ENCODE measurements around the gene STK32C.
A peak's percentile ranks its signal among the peaks of the same experiment; 100 is the strongest.
"Not testable (repeated sequence)": the region's sequence is repeated elsewhere in the genome, so short reads cannot be mapped to it uniquely, and the experiment has no call there.

STK32C gene

DNA sequence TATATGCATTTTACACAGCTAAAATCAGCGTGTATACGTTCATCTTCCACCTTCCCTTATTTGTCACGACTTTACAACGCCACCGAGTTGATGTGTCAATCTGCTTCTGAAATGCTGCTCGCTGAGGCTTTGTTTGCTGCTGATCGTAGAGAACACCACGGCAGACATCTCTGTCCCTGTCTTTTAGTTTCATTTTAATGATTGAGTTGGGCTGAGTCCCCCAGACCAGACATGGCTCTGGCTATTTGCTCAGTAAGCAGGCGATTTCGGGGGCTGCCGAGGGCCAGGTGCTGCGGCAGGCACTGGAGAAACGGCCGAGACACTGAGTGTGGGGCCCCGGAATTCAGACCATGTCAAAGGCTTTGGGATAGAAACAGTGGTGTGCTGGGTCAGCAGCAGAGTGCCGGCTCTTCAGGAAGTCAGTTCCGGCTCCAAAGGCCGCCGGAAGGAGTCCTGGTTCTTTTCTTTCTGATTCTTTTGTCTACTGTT lies 29.2 kb upstream of the STK32C start:
- no peak for DNase-seq

DNA sequence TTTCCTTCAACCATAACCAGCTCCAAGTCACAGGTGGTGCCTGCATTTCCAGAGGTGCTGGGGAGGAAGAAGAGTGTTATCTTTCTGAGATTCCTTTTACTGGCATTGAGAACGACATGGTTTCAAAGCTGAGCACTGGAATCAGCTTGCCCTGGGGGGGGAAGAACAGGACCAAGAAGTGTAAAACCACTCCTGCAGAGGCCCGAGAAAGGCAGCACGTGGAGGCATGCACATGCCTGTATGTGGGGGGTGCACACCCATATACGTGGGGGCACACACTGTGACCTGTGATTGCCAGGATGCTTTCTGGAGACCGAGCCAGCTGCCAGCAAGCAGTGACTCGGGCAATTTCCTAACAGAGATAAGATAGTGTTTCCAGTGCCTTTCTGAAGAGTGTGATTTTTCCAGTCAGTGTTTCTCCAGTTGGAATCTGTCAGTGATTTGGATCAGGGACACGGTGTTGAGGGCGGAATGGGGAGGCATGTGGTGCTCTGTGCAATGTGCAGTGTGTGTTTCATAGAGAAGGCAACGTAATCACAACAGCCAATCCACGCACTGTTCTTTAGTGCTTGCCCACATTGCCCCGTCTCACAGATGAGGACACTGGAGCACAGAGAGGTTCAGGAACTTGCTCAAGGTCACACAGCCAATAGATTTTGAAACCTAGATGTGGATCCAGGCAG lies 28.5 kb upstream of the STK32C start:
- no peak for DNase-seq

GRCh38 chr10:132335189-132336063 lies 27.7 kb upstream of the STK32C start:
- no peak for DNase-seq

DNA sequence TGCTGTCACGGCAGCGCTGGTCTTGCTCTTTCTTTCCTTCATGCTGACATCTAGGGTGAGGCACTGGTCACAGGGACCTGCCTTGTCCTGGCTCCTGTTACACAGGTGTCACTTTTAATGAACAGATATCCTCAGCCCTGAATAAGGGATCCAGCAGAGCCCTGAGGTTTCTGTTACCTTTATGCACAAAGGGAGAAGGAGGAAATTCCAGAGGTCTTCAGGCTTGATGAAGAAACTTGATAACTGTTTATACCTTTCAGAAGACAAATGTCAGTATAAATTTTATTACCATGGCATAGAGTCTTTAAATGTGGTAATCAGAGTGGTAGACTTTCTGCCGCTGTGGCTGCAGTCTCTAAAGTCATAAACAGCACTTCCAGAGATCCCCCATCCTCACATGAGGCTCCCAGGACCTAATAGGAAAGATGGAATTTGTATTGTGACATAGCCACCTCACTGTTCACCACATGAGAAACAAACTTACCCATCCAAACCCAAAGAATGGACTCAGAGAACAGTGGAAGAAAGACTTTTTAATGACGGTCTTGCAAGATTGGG lies 27.0 kb upstream of the STK32C start:
- no peak for DNase-seq

GRCh38 chr10:132333386-132333785 lies 25.6 kb upstream of the STK32C start:
- DNase-seq = no peak

DNA sequence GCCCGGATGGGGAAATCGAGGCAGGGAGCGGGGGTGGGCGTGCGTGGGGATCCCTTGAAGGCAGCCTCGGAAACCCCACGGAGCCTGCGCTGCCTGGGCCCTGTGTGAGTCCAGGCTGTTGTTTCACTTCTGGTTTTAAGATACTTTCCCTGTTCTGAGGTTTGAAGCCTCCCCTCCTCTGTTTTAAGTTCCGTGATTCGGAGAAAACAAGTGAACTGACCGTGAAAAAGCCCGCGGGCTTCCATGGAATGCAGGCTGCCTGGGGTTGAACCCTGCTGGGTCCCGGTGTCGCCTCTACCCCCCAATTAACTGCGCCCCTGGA lies 24.6 kb upstream of the STK32C start:
- no peak for DNase-seq

DNA sequence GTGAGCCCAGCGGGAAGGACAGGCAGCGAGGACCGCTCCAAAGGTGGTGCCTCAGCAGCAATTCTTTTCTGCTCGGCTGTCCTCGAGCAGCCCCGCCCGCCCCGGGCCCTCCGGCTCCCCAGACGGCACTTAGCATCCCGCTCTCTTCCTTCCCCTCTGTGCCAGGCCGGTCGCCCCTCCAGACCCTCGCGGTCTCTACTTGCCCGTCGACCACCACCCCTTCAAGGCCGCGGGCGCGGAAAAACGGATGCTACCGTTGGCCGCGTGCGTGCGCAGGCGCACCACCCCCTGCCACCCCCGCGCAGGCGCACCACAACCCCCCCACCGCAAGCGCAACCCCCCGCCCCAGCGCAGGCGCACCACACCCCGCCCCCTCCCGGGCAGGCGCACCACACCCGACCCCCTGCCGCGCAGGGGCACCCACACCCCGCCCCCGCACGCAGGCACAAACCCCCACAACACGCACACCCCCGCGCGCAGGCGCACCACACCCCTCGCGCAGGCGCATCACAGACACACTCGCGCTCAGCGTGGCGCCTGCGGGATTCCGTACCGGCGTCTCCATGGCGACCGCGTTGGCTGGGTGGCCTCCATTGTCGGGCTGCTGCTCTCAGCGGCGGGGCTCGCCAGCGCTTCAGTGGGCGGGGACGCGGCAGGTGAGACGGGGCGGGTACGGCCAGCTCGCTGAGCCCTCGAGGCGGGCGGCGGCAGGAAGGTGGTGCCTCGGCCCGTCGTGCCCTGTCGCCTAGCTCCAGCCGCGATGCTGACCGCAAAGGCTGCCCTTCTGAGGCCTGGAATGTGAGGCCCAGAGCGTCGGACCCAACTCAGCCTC lies 24.1 kb upstream of the STK32C start, which contains the start of gene LRRC27:
TSS of gene LRRC27 (plus strand) at position 593 of the 832 bp plus-strand sequence. CDS start 1,332 bp downstream, outside the sequence.
- DNase-seq = peak; percentile 89

DNA sequence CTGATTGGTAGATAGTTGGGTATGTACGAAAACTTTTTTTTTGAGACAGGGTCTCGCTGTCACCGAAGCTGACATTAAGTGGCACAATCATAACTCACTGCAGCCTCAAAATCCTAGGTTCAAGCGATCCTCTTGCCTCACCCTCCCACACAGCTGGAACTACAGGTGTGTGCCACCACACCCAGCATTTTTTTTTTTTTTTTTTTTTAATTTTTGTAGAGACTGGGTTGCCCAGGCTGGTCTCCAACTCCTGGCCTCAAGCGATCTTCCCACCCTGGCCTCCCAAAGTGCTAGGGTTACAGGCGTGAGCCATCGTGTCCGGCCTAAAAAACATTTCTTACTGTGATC lies 22.7 kb upstream of the STK32C start:
- no peak for DNase-seq

GRCh38 chr10:132329565-132330485 lies 22.1 kb upstream of the STK32C start:
- no peak for DNase-seq

DNA sequence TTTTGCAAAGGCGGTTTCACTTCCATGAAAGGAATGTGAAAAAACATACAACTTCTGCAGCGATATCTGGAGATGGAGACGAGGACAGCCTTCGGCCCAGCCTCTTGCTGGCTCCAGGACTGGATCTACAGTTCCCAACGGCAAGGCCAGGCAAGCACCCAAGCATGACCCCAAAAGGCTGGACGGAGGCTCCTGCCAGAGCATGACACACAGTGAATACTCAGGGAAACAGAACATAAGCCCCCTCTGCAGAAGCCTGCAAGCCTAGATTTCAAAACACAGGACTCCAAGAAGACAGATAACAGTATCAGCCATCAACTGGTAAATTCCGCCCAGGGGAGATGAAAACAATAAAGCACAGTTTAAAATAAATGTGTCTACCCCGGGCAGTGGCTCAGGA lies 21.0 kb upstream of the STK32C start:
- DNase-seq = no peak

GRCh38 chr10:132328106-132328505 lies 20.4 kb upstream of the STK32C start:
- DNase-seq = no peak

DNA sequence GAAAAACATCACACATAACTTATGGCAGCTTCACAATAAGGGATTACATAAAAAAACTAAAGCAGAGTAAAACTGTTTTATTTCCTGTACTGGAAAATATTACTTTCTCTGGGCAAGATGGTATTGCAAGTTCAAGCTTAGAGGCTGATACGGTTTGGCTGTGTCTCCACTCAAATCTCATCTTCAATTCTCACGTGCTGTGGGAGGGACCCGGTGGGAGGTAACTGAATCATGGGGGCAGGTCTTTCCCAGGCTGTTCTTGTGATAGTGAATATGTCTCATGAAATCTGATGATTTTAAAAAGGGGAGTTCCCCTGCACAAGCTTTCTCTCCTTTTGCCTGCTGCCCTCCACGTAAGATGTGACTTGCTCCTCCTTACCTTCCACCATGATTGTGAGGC lies 19.2 kb upstream of the STK32C start:
- no peak for DNase-seq

- no peak for DNase-seq
These were observed 18.7 kb upstream of the STK32C start for GRCh38 chr10:132326344-132326889.

DNA sequence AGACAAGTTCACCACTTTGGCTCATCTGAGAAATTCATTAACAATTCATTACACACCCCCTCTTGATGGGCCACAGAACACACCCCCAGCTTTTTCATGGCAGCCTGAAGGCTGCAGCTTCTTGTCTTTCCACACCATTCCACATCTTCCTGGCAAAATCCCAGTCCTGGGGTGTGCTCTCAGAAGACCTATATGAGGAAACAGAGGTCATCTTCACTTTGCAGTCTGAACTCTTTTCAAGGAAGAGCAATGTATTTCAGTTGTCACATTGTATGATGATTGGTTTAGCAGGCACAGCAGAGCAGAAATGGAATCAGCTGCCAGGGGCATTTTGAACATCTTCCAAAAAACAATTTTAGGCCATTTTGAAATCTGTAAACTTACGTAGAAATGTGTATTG lies 16.4 kb upstream of the STK32C start:
- no peak for DNase-seq

DNA sequence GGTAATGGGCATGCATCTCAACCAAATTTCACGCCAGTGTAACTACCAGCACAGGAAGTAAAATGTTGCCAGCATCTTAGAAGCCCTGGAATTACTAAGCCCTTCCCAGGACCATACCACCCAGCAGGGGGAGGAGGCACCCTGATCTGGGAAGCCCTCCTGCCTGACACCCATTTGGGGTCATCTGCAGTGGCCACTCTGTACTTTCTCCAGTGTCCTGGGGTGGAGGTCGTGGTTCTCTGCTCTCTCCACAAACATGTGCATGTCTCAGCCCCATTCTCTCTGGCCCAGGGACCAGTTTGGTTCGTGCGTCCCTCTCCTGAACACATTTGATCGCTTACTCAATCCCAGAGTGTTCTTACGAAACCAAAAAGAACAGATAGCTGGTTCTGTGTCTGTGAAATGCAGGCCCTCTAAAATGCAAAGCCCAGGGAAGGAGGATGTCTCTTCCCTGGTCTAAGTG lies 14.9 kb upstream of the STK32C start:
- no peak for DNase-seq

GRCh38 chr10:132321726-132322125 lies 14.0 kb upstream of the STK32C start:
- DNase-seq = no peak

GRCh38 chr10:132320654-132321469 lies 13.1 kb upstream of the STK32C start:
- no peak for DNase-seq

DNA sequence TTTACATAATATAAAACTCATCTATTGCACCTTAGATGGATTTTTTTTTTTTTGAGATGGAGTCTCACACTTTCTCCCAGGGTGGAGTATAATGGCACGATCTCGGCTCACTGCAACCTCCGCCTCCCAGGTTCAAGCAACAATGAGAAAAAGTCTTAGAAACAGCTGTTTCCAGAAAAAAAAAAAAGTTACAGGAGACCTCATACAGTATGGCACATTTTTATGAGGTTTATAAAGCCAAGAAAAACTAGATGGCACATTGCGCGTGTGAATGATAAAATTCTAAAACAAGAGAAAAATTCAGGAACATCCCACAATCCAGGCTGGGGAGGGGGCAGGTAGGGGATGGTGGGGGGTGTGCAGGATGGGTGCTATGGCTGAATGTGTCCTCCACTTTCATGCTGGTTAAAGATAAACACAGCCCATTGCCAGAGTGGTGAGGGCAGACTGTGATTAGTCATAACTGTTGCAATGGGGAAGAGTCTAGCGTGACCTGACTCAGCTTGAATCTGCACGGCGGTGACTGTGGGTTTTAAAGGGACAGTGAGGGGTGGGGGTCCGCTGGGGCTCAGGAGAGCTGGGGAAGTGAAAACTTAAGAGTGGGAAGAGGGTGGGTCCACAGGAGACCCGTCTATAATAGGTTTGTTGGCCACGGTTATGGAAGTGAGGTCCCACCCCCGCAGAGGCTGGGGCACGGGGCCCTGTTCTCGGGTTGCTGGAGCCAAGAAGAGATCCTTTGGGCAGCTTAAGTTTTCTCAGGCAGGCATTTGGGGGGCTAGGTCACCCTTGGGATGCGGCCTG lies 12.3 kb upstream of the STK32C start:
- no peak for DNase-seq

- not testable (repeated sequence) for DNase-seq
These were observed 9.7 kb upstream of the STK32C start for GRCh38 chr10:132317477-132317876.

DNA sequence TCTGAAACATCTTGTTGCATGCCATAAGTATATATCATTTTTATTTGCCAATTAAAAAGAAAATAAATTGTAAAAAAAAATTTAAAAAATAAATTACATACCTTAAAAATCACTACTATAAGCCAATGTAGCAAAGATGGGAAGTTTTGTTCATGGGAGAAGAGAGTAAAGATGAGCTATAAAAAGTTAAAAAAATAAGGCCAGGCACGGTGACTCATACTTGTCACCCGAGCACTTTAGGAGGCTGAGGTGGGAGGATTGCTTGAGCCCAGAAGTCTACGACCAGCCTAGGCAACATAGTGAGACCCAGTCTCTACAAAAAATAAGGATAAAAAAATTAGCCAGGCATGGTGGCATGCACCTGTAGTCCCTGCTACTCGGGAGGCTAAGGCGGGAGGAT lies 8.4 kb upstream of the STK32C start:
- no peak for DNase-seq

All from NCI-H526 treated with DMSO at 0.1 percent for 48 hours (cell line).